CD4-positive, alpha-beta T cell treated with Interleukin-1 beta for 1 hour (primary cell): ENCODE results near the gene CFAP74.
"Not testable (repeated sequence)": the region's sequence is repeated elsewhere in the genome, so short reads cannot be mapped to it uniquely, and the experiment has no call there.

Experiments
- DNase-seq, 2 donors: peaks; one replicate each; pipeline ENCODE4 v3.0.0-alpha.2; 2020 to 2022

Gene CFAP74

DNA sequence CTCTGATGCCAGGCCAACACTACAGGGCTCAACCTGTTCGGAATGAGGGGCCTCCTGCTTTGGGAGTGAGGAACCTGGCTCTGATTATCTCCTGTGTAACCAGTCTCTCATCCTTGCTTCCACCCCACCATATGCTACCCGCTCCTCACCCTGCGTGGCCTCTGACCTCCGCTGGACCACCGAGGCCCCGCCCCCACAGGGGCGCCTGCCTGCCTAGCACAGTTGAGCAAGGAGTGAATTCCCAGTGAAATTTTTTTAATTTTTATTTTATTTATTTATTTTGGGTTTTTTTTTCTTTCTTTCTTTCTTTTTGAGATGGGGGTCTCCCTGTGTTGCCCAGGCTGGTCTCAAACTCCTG is 110.8 kb downstream of the CFAP74 start:
- no peak for DNase-seq

- DNase-seq: no peak
Observed at GRCh38 chr1:1892079-1892762, 111.4 kb downstream of the CFAP74 start.

GRCh38 chr1:1891349-1892078 is 112.1 kb downstream of the CFAP74 start:
- DNase-seq: peak; percentile 74 to 85

- DNase-seq: peak; percentile 91
Observed at GRCh38 chr1:1890506-1891348, 112.9 kb downstream of the CFAP74 start, which contains the start of gene GNB1. GNB1 (minus strand) TSS chr1:1891087; CDS start chr1:1825453, 65,634 bp downstream.

DNA sequence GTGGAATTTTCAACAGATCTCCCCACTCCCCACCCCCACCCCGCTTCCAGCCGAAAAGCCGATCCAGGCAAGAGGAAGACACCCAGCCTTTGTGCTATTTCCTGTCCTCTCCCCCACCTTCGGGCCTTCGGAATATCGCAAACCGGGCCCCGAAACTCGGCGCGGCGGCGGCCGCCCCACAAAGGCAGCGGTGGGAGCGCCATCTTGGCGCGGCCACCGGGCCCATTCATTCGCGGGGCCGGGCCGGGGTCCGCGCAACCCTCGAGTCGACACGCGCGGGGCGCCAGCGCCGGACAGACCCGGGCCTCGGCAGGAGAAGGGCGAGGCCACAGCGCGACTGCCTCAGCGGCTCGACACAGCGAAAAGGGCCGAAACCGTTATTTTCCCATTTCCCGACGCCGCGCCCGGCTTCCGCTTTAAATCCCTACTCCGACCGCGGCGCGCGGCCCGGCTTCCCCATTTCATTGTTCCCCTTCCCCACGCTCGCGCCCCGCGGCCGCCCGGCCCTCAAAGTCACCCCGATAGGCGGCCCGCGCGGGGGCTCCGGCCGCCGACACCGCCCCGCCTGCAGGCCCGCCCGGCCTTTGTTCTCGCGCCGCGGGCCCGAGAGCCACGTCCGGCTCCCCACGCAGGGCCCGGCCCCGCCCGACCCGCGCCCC is 113.6 kb downstream of the CFAP74 start:
- DNase-seq: peak; percentile 50 to 65

DNA sequence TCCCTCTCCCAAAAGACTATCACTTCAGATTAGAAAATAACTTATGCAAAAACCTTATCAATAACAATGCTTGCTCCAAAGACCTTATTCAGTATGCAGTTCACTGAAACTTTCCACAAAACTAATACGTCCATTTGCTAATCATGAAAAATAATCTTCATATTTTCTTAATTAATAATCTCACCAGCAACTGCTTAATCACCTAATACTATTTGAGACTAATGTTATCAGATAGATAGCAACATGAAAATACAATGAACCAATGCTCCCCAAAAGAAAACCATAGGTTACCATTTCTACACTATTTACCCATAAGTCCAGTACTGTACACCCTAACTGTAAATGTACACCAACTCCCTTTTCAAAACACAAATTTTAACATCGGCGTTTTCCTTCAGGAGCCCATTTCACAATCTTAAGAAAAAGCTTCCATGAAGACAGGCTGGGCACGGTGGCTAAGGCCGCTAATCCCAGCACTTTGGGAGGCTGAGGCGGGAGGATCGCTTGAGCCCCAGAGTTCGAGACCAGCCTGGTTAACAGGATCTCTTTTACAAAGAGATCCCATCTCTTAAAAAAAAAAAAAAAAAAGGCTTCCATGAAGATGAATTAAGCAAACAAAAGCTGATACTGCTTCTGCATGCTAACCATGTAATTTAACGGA is 114.4 kb downstream of the CFAP74 start:
- DNase-seq: no peak

DNA sequence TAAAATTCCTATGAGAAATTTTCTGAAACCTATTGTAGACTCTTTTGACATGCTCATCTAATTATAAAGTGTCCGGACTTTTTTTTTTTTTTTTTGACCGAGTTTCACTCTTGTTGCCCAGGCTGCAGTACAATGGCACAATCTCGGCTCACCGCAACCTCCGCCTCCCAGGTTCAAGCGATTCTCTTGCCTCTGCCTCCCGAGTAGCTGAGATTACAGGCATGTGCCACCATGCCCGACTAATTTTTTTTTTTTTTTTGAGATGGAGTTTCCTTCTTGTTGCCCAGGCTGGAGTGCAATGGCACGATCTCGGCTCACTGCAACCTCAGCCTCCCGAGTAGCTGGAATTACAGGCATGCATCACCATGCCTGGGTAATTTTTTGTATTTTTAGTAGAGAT is 119.7 kb downstream of the CFAP74 start:
- DNase-seq: not testable (repeated sequence)

DNA sequence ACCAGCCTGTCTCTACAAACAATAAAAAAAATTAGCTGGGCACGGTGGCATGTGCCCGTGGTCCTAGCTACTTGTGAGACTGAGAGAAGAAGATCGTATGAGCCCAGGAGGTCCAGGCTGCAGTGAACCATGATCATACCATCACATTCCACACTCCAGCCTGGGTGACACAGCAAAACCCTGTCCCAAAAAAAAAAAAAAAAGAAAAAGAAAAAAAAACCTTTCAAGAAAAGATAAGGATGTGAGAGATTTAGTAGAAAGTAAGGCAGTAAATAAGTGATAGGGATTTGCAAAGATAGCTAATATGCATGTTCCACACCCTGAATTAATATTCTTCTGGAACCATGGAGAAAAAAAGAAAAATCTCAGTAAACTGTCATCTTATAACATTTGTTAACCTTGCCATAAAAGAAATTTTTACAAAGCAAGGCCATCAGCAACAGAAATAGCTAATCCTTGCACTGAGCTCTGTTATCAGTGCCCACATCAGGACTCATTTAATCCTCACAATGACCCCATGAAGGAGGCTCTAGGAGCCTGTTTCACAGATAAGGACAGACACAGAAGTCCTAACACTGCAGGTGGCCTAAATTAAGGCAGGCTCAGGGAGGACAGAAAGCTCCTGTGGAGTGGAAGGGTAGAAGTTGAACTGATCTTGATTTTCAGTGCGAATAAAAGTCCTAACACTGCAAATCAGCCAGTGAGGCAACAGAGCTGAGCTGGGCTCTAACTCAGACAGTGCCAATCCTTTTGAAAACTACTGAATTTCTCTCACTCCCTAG is 120.3 kb downstream of the CFAP74 start:
- DNase-seq: no peak

- no peak for DNase-seq
Observed at GRCh38 chr1:1881727-1882126, 121.9 kb downstream of the CFAP74 start.

- DNase-seq: no peak
Observed at GRCh38 chr1:1880617-1881312, 122.8 kb downstream of the CFAP74 start.

DNA sequence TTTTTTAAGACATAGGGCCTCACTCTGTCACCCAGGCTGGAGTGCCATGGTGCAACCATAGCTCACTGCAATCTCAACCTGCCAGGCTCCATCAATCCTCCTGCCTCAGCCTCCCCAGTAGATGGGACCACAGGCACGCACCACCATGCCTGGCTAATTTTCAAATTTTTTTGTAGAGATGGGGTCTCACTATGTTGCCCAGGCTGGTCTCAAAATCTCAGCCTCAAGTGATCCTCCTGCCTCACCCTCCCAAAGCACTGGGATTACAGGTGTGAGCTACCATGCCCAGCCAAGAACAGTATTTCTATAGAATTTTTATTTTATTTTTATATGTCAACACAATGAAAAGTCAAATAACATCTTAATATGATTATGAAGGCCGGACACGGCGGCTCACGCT is 123.6 kb downstream of the CFAP74 start:
- DNase-seq: no peak

GRCh38 chr1:1877865-1878436 is 125.6 kb downstream of the CFAP74 start:
- DNase-seq: no peak

DNA sequence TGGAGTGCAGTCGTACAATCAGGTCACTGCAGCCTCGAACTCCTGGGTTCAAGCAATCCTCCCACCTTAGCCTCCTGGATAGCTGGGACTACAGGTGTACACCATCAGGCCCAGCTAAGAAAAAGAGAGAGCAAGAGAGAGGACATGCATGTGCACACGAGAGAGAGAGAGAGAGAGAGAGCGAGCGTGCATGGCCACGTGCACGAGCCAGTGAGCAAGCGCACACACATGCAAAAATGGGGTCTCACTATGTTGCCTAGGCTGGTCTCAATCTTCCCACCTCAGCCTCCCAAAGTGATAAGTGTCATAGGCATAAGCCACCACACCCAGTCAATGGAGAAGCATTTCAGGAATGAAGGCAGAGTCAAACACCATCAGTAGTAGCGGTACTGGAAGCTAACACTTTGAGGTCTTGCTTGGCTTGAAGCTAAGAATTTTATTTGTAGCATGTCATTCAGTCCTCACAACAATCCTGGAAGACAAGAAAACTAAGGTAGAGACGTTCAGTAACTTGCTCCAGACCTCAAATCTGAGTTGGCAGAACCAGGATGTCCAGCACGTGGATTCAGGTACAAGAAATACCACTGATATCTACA is 127.2 kb downstream of the CFAP74 start:
- DNase-seq: no peak

GRCh38 chr1:1875932-1876331 is 127.7 kb downstream of the CFAP74 start:
- no peak for DNase-seq

DNA sequence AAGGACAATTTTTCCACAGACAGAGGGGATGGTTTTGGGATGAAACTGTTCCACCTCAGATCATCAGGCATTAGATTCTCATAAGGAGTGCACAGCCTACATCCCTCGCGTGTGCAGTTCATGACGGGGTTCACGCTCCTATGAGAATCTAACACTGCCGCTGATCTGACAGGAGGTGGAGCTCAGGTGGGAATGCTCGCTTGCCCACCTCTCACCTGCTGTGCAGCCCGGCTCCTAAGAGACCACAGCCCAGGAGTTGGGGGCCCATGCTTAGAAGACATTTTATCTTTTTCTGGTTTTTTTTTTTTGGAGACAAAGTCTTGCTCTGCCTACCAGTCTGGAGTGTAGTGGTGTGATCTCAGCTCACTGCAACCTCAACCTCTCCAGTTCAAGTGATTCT is 128.7 kb downstream of the CFAP74 start:
- DNase-seq: no peak

- DNase-seq: no peak
Observed at GRCh38 chr1:1873186-1873585, 130.4 kb downstream of the CFAP74 start.

GRCh38 chr1:1872329-1872994 is 131.1 kb downstream of the CFAP74 start:
- no peak for DNase-seq
